ENCODE data around the gene CALHM6.
"Not testable (repeated sequence)": the region's sequence is repeated elsewhere in the genome, so short reads cannot be mapped to it uniquely, and the experiment has no call there.

Gene CALHM6

DNA sequence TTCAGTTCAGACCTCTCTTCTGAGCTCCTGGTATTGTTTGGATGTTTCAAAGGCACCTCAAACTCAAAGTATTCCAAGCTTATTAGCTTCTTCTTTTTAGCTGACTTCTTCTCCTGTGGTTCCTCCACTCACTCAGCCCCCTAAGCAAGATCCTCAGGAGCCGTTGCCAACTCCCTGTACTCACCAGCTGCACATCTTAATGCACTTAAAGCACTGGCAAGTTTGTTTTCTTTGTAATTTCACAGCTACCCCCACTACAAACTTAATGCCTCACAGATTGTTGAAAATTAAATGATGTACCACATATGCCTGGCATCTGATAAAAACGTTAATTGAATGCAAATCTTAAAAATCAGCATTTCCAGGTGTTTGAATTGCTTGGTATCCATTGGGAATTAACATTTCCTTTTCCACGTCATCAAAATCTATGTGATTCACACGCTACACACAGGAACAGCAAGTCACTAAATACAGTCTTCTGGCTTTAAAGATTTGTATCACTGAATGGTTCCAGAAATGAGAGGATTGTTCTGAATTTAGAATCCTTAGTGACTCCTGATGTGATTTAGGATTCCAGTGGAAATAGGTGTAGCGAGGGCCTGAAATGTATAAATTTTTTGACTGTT, 24.5 kb downstream of the CALHM6 start:
- no peak for DNase-seq

DNA sequence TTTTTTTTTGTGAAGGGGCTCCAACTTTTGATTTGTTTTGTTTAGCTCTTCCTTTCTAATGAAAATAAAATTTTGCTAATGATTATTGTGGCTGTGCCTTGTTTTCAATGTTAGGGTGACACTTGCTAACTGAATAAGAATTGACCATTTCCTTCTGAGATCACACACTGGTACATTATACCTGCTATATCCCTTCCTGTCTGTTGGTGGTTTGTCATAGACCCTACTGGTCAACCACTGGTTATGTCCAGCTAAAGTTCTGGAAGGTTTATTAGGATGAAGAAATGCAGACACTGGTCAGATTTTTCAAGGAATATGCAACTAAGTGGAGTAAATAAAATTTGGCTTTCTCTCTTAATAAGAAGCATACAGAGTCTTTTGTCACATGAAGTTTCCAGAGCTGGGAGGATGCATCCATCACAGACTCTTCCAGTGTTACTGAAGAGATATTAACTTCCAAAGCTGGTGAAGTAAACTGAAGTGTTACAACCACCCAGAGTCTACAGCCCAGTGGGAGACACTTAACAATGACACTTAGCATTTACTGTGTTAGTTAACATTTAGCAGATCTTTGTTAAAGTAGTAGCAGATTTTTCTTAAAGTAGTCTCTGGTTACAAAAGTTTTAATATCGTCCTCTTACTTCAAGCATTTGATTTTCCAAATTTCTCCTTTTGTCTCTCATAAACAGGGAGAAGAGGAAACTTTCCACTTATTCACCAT, 30.6 kb downstream of the CALHM6 start:
- DNase-seq: no peak

DNA sequence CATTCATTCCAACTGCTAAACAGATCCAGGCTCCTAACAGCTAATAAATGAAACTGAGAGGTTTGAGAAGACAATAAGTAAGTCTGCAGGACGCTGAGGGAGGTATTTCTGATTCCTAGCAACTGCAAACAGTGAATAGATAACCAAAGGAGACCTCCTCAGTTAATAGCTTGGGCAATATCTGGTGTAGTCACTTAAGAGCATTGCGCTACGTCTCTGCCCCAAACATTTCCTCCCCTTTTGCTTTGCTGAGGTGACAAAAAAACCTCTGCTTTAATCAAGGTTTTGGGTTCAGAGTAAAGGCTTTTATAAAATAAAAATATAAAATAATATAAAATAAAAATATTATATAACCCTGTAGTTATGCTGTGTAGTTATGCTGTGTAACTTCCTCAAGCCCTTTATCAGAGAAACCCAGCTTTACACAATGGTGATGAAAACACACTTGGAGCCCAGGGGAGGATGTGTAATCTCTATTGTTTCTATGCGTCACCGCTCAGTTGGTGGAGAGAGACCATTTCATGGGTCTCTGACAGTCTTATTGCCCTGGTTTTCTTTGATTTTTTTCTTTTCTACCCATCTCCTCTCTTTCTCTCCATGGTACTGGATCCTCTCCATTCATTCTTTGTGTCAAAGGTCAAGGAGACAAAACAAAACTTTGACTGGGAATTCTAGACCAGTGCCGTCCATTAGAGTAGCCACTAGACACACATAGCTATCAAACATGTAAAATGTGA, 31.3 kb downstream of the CALHM6 start:
- no peak for DNase-seq

DNA sequence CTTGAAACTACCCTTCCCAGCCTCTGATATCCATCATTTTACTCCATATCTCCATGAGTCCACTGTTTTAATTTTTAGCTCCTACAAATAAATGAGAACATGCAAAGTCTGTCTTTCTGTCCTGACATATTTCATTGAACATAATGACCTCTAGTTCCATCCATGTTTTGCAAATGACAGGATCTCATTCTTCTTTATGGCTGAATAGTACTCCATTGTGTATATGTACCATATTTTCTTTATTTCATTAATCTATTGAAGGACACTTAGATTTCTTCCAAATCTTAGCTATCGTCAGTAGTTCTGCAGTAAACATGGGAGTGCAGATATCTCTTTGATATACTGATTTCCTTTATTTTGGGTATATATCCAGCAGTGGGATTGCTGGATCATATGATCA, 34.0 kb downstream of the CALHM6 start:
- DNase-seq: not testable (repeated sequence)

DNA sequence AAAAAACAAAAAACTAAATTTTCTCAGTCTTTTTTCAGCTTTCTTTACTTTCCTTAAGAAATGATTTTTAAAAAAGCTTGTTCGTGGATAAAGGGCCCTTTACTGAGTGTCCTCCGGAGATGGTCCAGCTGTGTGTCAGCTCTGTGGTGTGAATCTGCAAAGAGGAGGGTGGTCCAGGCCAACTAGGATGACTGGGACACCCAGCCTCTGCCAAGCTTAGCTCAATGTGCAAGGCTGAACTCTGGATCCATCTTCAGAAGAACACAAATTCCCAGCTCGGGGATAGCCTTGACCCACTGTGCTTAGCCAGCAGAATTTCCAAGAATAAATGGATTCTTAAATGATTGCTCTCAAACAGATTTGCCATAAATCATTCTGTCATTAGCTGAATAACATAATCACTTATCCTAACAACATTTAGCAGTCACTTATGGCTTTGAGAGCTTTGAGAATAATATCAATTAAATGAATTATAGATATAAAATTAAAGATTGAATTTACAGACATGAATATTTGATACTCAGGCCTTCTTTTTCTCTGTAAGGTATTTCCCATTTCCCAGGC, 36.0 kb downstream of the CALHM6 start:
- no peak for DNase-seq

DNA sequence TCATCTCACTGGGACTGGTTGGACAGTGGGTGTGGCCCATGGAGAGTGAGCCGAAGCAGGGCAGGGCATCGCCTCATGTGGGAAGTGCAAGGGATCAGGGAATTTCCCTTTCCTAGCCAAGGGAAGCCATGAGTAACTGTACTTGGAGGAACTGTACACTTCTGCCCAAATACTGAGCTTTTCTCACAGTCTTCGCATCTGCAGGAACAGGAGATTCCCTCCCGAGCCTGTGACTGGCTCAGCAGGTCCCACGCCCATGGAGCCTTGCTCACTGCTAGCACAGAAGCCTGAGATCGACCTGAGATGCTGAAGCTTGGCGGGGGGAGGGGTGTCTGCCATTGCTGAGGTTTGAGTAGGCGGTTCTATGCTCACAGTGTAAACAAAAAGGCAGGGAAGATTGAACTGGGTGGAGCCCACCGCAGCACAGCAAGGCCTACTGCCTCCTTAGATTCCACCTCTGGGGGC, 39.8 kb downstream of the CALHM6 start:
- DNase-seq: no peak

DNA sequence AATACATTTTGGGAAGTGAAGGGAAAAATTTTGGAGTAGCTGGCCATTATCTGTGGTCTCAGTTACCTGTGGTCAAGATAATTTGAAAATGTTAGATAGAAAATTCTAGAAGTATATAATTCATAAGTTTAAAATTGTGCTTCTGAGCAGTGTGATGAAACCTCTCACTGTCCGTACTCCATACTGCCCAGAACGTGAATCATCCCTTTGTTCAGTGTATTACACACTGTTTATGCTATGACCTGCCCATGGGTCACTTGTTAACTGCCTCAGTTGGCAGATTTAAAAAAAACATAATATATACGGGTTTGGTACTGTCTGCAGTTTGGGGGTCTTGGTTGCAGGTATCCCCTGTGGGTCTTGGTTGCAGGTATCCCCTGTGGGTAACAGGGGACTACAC, 46.1 kb downstream of the CALHM6 start:
- no peak for DNase-seq

DNA sequence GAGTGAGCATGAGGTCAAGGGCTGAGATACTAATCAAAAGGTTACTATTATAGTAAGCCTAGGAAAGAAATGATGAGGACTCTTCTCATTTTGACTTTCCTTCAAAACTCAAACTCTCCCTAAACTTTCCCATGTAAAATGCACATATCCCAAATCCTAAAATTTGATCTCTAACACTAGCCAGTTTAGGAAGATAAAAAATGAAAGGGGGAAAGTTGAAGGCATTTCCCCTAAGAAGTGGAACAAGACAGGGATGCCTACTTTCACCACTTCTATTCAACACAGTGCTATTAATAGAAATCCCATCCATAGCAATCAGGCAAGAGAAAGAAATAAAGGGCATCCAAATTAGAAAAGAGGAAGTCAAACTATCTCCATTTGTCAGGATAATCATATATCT, 47.4 kb downstream of the CALHM6 start:
- DNase-seq: no peak

DNA sequence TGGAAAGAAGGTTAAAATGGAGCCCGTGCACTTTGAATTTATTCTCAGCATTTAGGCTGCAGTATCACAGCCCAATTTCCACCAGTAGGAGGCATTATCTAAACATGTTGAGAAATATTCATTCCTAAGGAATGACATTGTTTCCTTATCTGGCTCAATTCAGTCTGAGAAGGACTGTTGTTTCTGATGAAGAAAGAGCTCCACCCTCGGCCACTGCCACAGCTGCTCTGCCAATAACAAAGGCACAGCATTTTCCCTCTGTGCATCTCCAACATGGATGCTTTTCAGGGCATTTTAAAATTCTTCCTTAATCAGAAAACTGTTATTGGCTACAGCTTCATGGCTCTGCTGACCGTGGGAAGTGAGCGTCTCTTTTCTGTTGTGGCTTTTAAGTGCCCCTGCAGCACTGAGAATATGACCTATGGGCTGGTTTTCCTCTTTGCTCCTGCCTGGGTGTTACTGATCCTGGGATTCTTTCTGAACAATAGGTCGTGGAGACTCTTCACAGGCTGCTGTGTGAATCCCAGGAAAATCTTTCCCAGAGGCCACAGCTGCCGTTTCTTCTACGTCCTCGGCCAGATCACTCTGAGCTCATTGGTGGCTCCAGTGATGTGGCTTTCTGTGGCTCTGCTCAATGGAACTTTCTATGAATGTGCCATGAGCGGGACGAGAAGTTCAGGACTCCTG, 50.4 kb downstream of the CALHM6 start, which contains the start of gene CALHM5:
Gene CALHM5, plus strand, starts transcription at position 216 of the 687 bp plus-strand sequence. Its CDS starts 58 bp downstream, at position 274.
- no peak for DNase-seq

DNA sequence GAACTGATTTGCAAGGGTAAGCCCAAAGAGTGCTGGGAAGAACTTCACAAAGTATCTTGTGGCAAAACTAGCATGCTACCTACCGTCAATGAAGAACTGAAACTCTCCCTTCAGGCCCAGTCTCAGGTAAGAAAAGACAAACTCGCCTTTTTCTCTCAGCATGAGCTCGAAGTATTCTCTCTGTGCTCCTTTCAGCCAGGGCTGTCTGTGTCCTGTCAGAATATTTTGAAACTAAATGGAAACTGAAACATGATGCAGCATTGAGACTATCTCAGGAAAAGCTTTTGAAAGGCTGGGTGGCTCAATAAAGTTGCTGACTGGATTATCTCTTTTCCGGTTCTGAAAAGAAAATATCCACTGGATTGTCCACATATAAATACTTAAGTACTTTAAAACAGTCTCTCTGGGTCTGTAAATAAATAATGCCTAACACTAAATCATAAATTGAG, 51.0 kb downstream of the CALHM6 start:
- no peak for DNase-seq

DNA sequence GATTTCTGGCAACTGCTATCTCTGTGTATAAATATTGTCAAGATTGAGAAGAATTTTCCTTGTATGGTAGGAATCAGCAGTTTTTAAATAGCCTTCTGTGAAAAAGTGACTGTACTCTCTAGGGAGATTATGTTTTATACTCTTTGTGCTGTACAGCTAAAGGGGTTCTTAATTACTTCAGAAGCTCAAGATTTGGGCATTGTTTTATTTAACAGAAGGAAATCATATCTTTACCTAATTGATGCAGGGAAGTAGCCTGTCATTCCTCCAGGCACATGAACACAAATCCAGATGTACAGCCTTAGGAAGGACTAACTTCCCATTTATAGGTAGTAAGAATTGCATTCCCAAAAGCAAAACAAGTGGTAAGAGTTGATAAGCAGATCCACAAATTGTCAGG, 51.6 kb downstream of the CALHM6 start:
- DNase-seq: no peak
